GM12878 (cell line): ENCODE results near the gene PLEKHN1. TPM values are rescaled to one million over a fixed set of nuclear protein-coding genes. Genes with fewer than 3 reads are reported as not detected.

Experiments used
- BACH1 ChIP-seq: fragments of 450-650 bp; IDR thresholded peaks from 2 replicates; pipeline ENCODE4 v1.6.1; 2017; ENCODE audit warnings: mild to moderate bottlenecking, borderline replicate concordance
- BMI1 ChIP-seq: fragments of 450-650 bp; IDR thresholded peaks from 2 replicates; pipeline ENCODE4 v1.6.1; 2016; ENCODE audit warnings: mild to moderate bottlenecking, moderate library complexity, borderline replicate concordance
- CREB1 ChIP-seq: IDR thresholded peaks from 2 replicates; pipeline ENCODE4 v1.6.1; 2012; ENCODE audit warnings: low read depth, mild to moderate bottlenecking, inconsistent platforms
- CREM ChIP-seq: IDR thresholded peaks from 2 replicates; pipeline ENCODE4 v1.6.1; 2014; ENCODE audit warnings: antibody characterized with exemption, low read depth
- CTCF ChIP-seq, 3 experiments: IDR thresholded peaks in 2 of 3; conservative IDR thresholded peaks in 1 of 3; 2 replicates each; pipeline ENCODE4 v1.5.1; 2011; ENCODE audit warnings: low read depth in 3 of 3, low read length in 3 of 3, mild to moderate bottlenecking in 3 of 3, control low read depth in 2 of 3, moderate library complexity in 2 of 3, inconsistent platforms in 1 of 3, mixed read lengths in 1 of 3; ENCODE audit not compliant: control insufficient read depth in 2 of 3, insufficient read depth in 1 of 3; ENCODE audit errors: extremely low read depth in 1 of 3
- FOS ChIP-seq: IDR thresholded peaks from 3 replicates; pipeline ENCODE4 v1.6.1; 2011; ENCODE audit warnings: borderline replicate concordance; ENCODE audit not compliant: insufficient read length; ENCODE audit errors: extremely low read depth
- JUNB ChIP-seq: IDR thresholded peaks from 2 replicates; pipeline ENCODE4 v1.6.1; 2016; ENCODE audit warnings: antibody characterized with exemption, mild to moderate bottlenecking
- JUND ChIP-seq: IDR thresholded peaks from 2 replicates; pipeline ENCODE4 v1.6.1; 2012; ENCODE audit warnings: low read depth, mild to moderate bottlenecking, low read length, improper control_type of control experiment, moderate library complexity
- KLF5 ChIP-seq: fragments of 450-650 bp; IDR thresholded peaks from 2 replicates; pipeline ENCODE4 v1.6.1; 2014; ENCODE audit warnings: mild to moderate bottlenecking; ENCODE audit not compliant: partially characterized antibody
- MEF2A ChIP-seq: IDR thresholded peaks from 2 replicates; pipeline ENCODE4 v1.6.1; 2011; ENCODE audit warnings: low read depth, mild to moderate bottlenecking, low read length, moderate library complexity; ENCODE audit not compliant: insufficient read depth
- MTA2 ChIP-seq: fragments of 450-650 bp; IDR thresholded peaks from 2 replicates; pipeline ENCODE4 v1.6.1; 2016; ENCODE audit warnings: low read depth, mild to moderate bottlenecking, moderate library complexity
- MXI1 ChIP-seq: fragments of 150-350 bp; IDR thresholded peaks from 2 replicates; pipeline ENCODE4 v1.6.1; 2011; ENCODE audit warnings: low read depth, mild to moderate bottlenecking, inconsistent platforms, low read length, improper control_type of control experiment
- MYB ChIP-seq: fragments of 150-350 bp; IDR thresholded peaks from 2 replicates; pipeline ENCODE4 v1.6.1; 2014; ENCODE audit warnings: mild to moderate bottlenecking, low read depth, low read length, borderline replicate concordance
- MYC ChIP-seq: IDR thresholded peaks from 2 replicates; pipeline ENCODE4 v1.6.1; 2011; ENCODE audit warnings: mild to moderate bottlenecking, low read length, moderate library complexity, inconsistent platforms; ENCODE audit not compliant: insufficient read depth, insufficient replicate concordance, insufficient read length, severe bottlenecking
- NKRF ChIP-seq: fragments of 450-650 bp; conservative IDR thresholded peaks from 2 replicates; pipeline ENCODE4 v1.6.1; 2017; ENCODE audit warnings: mild to moderate bottlenecking, moderate library complexity
- NR2C2 ChIP-seq: IDR thresholded peaks from 2 replicates; pipeline ENCODE4 v1.6.1; 2011; ENCODE audit warnings: borderline replicate concordance, low read depth; ENCODE audit not compliant: control insufficient read depth, insufficient read length
- NR2F1 ChIP-seq: fragments of 450-650 bp; conservative IDR thresholded peaks from 2 replicates; pipeline ENCODE4 v1.6.1; 2017; ENCODE audit warnings: mild to moderate bottlenecking
- RAD51 ChIP-seq: fragments of 450-650 bp; IDR thresholded peaks from 2 replicates; pipeline ENCODE4 v1.6.1; 2016; ENCODE audit warnings: moderate library complexity, mild to moderate bottlenecking, inconsistent platforms
- RB1 ChIP-seq: fragments of 450-650 bp; formaldehyde crosslinking; IDR thresholded peaks from 2 replicates; pipeline ENCODE4 v1.6.1; 2017; ENCODE audit warnings: mild to moderate bottlenecking, borderline replicate concordance
- RELA ChIP-seq: fragments of 450-650 bp; IDR thresholded peaks from 2 replicates; pipeline ENCODE4 v1.8.0; 2014; ENCODE audit warnings: borderline replicate concordance; ENCODE audit not compliant: partially characterized antibody
- TCF12 ChIP-seq: IDR thresholded peaks from 2 replicates; pipeline ENCODE4 v1.6.1; 2011; ENCODE audit warnings: low read depth, mild to moderate bottlenecking, low read length
- ZSCAN29 ChIP-seq: fragments of 450-650 bp; IDR thresholded peaks from 2 replicates; pipeline ENCODE4 v1.6.1; 2017; ENCODE audit warnings: mild to moderate bottlenecking, moderate library complexity
- polyA plus RNA-seq, 11 experiments: library from polyadenylated mRNA; depleted of rRNA in 4 of 11; unstranded in 6 of 11; stranded (reverse) in 5 of 11; fragments of >200 nt; fragmentation: Nextera tagmentation in 4 of 11; fragmentation: Illumina TruSeq in 1 of 11; extraction: Ambion mirVana in 4 of 11; extraction: Trizol in 1 of 11; gene quantifications; 1 replicate in 1 of 11; 2 replicates in 10 of 11; pipeline versions ENCODE4 v1.2.1 to v1.2.3, GENCODE V29; 2011 to 2016; ENCODE audit warnings: inconsistent platforms in 2 of 11, missing spikeins in 2 of 11, low read depth in 1 of 11
- total RNA-seq, 4 experiments: library from RNA; depleted of rRNA in 3 of 4; stranded (reverse); fragments of >200 nt in 3 of 4; fragmentation: Illumina TruSeq in 1 of 4; extraction: Trizol in 1 of 4; gene quantifications; 2 replicates each; pipeline versions ENCODE4 v1.2.1 to v1.2.3, GENCODE V29; 2013 to 2021
- TF ChIP-seq, protein P1 (sequence below): fragments of 450-650 bp; formaldehyde crosslinking; IDR thresholded peaks from 2 replicates; pipeline ENCODE4 v1.4.0; 2020; ENCODE audit warnings: mild to moderate bottlenecking, moderate library complexity

PLEKHN1 gene
- total and polyA plus RNA-seq, 10 of the 15 experiments (the other 5 are each of a cell fraction or from before 2014, with no cell fraction given), result 0.04 to 0.26 (median 0.18) TPM; not detected in 6

- TF ChIP-seq JUND (peak; percentile 93), MEF2A (no peak), NR2F1 (peak; percentile 76), MYC (peak; percentile 70), RAD51 (peak; percentile 70), NR2C2 (no peak), BACH1 (peak; percentile 74), NKRF (peak; percentile 66), BMI1 (0 out of 2 replicates have a peak, but pooled peaks have one; percentile 29), MTA2 (peak; percentile 45; the same call in 1 of the 2 replicates), CREM (peak; percentile 99), MYB (no peak), CREB1 (peak; percentile 99), RB1 (peak; percentile 36; the same call in 1 of the 2 replicates), MXI1 (peak; percentile 48; the same call in 1 of the 2 replicates), FOS (no peak), JUNB (peak; percentile 26; the same call in 1 of the 2 replicates), RELA (peak; percentile 26), KLF5 (no peak), CTCF (IDR thresholded peaks at IDR 0.05 in 2 of 3, conservative IDR thresholded peaks at IDR 0.05 in 1 of 3; ENCODE audit: control insufficient read depth in 2 of 3, extremely low read depth in 1 of 3, insufficient read depth in 1 of 3, low read depth in 3 of 3, low read length in 3 of 3) (no peak), TCF12 (peak; percentile 29; the same call in 1 of the 2 replicates), ZSCAN29 (0 out of 2 replicates have a peak, but pooled peaks have one; percentile 21)
- TF ChIP-seq, protein P1, sequence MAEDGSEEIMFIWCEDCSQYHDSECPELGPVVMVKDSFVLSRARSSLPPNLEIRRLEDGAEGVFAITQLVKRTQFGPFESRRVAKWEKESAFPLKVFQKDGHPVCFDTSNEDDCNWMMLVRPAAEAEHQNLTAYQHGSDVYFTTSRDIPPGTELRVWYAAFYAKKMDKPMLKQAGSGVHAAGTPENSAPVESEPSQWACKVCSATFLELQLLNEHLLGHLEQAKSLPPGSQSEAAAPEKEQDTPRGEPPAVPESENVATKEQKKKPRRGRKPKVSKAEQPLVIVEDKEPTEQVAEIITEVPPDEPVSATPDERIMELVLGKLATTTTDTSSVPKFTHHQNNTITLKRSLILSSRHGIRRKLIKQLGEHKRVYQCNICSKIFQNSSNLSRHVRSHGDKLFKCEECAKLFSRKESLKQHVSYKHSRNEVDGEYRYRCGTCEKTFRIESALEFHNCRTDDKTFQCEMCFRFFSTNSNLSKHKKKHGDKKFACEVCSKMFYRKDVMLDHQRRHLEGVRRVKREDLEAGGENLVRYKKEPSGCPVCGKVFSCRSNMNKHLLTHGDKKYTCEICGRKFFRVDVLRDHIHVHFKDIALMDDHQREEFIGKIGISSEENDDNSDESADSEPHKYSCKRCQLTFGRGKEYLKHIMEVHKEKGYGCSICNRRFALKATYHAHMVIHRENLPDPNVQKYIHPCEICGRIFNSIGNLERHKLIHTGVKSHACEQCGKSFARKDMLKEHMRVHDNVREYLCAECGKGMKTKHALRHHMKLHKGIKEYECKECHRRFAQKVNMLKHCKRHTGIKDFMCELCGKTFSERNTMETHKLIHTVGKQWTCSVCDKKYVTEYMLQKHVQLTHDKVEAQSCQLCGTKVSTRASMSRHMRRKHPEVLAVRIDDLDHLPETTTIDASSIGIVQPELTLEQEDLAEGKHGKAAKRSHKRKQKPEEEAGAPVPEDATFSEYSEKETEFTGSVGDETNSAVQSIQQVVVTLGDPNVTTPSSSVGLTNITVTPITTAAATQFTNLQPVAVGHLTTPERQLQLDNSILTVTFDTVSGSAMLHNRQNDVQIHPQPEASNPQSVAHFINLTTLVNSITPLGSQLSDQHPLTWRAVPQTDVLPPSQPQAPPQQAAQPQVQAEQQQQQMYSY (CRISPR knock-in tag), result peak; percentile 70; the same call in 1 of the 2 replicates
Measured at GRCh38 chr1:1000357-1001056, 34.2 kb downstream of the PLEKHN1 start (continued).
